LoVo (cell line): ENCODE data around the gene BOD1.

Experiments used
- DNase-seq: peaks from one replicate; pipeline ENCODE4 v3.0.0-alpha.2; 2016; ENCODE audit warnings: low spot score

Gene BOD1

GRCh38 chr5:173577166-173577565, 39.3 kb downstream of the BOD1 start:
- no peak for DNase-seq

GRCh38 chr5:173575985-173576384, 40.5 kb downstream of the BOD1 start:
- DNase-seq, result no peak

- DNase-seq, result no peak
These were observed 41.5 kb downstream of the BOD1 start for GRCh38 chr5:173574983-173575382.

GRCh38 chr5:173573126-173573960, 43.1 kb downstream of the BOD1 start:
- DNase-seq, result peak; percentile 74

- DNase-seq, result no peak
These were observed 43.9 kb downstream of the BOD1 start for GRCh38 chr5:173572431-173573125.

- DNase-seq, result no peak
These were observed 45.9 kb downstream of the BOD1 start for GRCh38 chr5:173570321-173571090.

GRCh38 chr5:173568703-173569102, 47.7 kb downstream of the BOD1 start:
- DNase-seq, result no peak

GRCh38 chr5:173568128-173568527, 48.3 kb downstream of the BOD1 start:
- no peak for DNase-seq

- no peak for DNase-seq
These were observed 48.9 kb downstream of the BOD1 start for GRCh38 chr5:173567548-173567947.

- DNase-seq, result no peak
These were observed 50.9 kb downstream of the BOD1 start for GRCh38 chr5:173565491-173566072.

GRCh38 chr5:173564106-173564505, 52.3 kb downstream of the BOD1 start:
- DNase-seq, result no peak

- DNase-seq, result no peak
These were observed 53.2 kb downstream of the BOD1 start for GRCh38 chr5:173563246-173563645.

GRCh38 chr5:173562451-173562850, 54.0 kb downstream of the BOD1 start:
- no peak for DNase-seq
